Measurements from ENCODE around the gene FGFRL1.

DNA sequence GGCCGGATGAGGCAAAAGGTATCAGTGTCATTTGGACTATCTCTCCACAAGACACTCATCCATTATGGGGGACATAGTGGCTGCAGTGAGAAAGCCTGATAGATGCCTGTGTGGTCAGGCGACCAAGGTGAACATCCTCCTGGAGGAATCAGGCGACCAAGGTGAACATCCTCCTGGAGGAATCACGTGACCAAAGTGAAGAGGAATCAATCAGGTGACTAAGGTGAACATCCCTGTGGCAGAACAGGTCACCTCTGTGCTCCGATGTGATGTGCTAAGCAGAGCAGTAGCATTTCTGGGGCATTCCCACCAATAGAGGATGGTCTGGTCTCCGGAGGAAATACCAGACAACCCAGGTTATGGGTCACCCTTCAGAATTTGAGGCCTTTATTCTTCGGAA, 58.0 kb downstream of the FGFRL1 start:
- TF ChIP-seq, protein P1, sequence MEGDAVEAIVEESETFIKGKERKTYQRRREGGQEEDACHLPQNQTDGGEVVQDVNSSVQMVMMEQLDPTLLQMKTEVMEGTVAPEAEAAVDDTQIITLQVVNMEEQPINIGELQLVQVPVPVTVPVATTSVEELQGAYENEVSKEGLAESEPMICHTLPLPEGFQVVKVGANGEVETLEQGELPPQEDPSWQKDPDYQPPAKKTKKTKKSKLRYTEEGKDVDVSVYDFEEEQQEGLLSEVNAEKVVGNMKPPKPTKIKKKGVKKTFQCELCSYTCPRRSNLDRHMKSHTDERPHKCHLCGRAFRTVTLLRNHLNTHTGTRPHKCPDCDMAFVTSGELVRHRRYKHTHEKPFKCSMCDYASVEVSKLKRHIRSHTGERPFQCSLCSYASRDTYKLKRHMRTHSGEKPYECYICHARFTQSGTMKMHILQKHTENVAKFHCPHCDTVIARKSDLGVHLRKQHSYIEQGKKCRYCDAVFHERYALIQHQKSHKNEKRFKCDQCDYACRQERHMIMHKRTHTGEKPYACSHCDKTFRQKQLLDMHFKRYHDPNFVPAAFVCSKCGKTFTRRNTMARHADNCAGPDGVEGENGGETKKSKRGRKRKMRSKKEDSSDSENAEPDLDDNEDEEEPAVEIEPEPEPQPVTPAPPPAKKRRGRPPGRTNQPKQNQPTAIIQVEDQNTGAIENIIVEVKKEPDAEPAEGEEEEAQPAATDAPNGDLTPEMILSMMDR (IDR thresholded peaks at IDR 0.05; ENCODE audit: borderline replicate concordance, extremely low read depth, low read length, poor library complexity, severe bottlenecking): no peak
- no peak for TF ChIP-seq EZH2 (IDR thresholded peaks at IDR 0.05; ENCODE audit: borderline replicate concordance, low read depth, low read length, severe bottlenecking)

All from DND-41 (cell line).